HepG2 (cell line): ENCODE results near the gene IQGAP2. TPM values are rescaled to one million over a fixed set of nuclear protein-coding genes. Genes with fewer than 3 reads are reported as not detected.

Experiments used
- ATAC-seq: fragments of 200-7000 bp; cut with Tn5 transposase; 3 replicates; pipeline ENCODE4 v1.9.1; 2020; ENCODE audit warnings: mild to moderate bottlenecking, moderate library complexity
- BruUV-seq: library from RNA; stranded (reverse); fragments of 400-500 nt; replicated peaks from 2 replicates; lab custom pipeline; 2021; lab: Mats Ljungman, UMichigan
- CTCF ChIA-PET: fragments of 300-600 bp; formaldehyde crosslinking; extraction: SDS; loops from one replicate; lab custom pipeline; 2021; ENCODE audit warnings: low total read pairs, inconsistent platforms, low intra/inter-chr PET ratio; lab: Yijun Ruan, JAX
- POLR2A ChIA-PET: fragments of 350-600 bp; sonication (Branson Sonifier 250); formaldehyde crosslinking; loops from one replicate; lab custom pipeline; 2020; ENCODE audit warnings: antibody characterized with exemption, inconsistent platforms; lab: Yijun Ruan, JAX
- DNase-seq: peaks from one replicate; pipeline ENCODE4 v3.0.0-alpha.2; 2015; ENCODE audit warnings: low spot score
- FAIRE-seq: peaks from 3 replicates; lab custom pipeline; 2011; peaks lifted over from hg19 to GRCh38; lab: Jason Lieb, UNC
- H2AFZ ChIP-seq: one replicate; pipeline ENCODE4 v1.6.1; 2011; ENCODE audit warnings: low read length, inconsistent platforms
- H3K27ac ChIP-seq: fragments of 300-600 bp; 3 replicates; pipeline ENCODE4 v1.8.0; 2011; ENCODE audit warnings: mixed run types, mild to moderate bottlenecking, mixed read lengths, low read length, inconsistent platforms; ENCODE audit not compliant: insufficient read depth; ENCODE audit errors: extremely low read length
- H3K27me3 ChIP-seq, 2 experiments: fragments of 200-600 bp in 1 of 2; 2 replicates in 1 of 2; 3 replicates in 1 of 2; pipeline versions ENCODE4 v1.6.0 to v1.8.0; 2011; ENCODE audit warnings: low read length in 2 of 2, mild to moderate bottlenecking in 2 of 2, moderate library complexity in 2 of 2, inconsistent platforms in 1 of 2; ENCODE audit not compliant: insufficient read depth in 2 of 2, control insufficient read depth in 1 of 2
- H3K36me3 ChIP-seq, 2 experiments: fragments of 200-600 bp in 1 of 2; replicated peaks in 1 of 2; 2 replicates in 1 of 2; 3 replicates in 1 of 2; pipeline versions ENCODE4 v1.5.1 to v1.8.0; 2011; ENCODE audit warnings: low read length in 2 of 2, inconsistent platforms in 1 of 2; ENCODE audit not compliant: insufficient read depth in 2 of 2, control insufficient read depth in 1 of 2
- H3K4me1 ChIP-seq: 2 replicates; pipeline ENCODE4 v1.5.1; 2012; ENCODE audit warnings: low read length, inconsistent platforms; ENCODE audit not compliant: insufficient read depth
- H3K4me2 ChIP-seq: 2 replicates; pipeline ENCODE4 v1.6.0; 2011; ENCODE audit warnings: low read depth, low read length, inconsistent platforms
- H3K4me3 ChIP-seq, 3 experiments: fragments of 200-600 bp in 1 of 3; sonication (generic), shearing (Covaris generic) in 1 of 3; replicated peaks in 1 of 3; 2 replicates each; pipeline ENCODE4 v1.5.1; 2011 to 2016; ENCODE audit warnings: low read length in 3 of 3, inconsistent platforms in 2 of 3, low read depth in 2 of 3, mild to moderate bottlenecking in 2 of 3, control low read depth in 1 of 3, mixed read lengths in 1 of 3; ENCODE audit not compliant: insufficient read depth in 1 of 3
- H3K79me2 ChIP-seq: one replicate; pipeline ENCODE4 v1.6.1; 2011; ENCODE audit warnings: low read length, inconsistent platforms; ENCODE audit not compliant: insufficient read depth
- H3K9ac ChIP-seq: 2 replicates; pipeline ENCODE4 v1.6.0; 2011; ENCODE audit warnings: mild to moderate bottlenecking, low read depth, low read length, inconsistent platforms; ENCODE audit not compliant: insufficient read depth
- H3K9me3 ChIP-seq: 2 replicates; pipeline ENCODE4 v1.5.1; 2012; ENCODE audit warnings: mild to moderate bottlenecking, low read length
- H4K20me1 ChIP-seq: 2 replicates; pipeline ENCODE4 v1.6.0; 2011; ENCODE audit warnings: inconsistent platforms, mild to moderate bottlenecking, low read length, moderate library complexity; ENCODE audit not compliant: insufficient read depth
- ARNTL ChIP-seq: sonication (generic); formaldehyde crosslinking; IDR thresholded peaks from 2 replicates; pipeline ENCODE4 v1.4.0; 2020; ENCODE audit warnings: mild to moderate bottlenecking, missing genetic modification reagents
- CBX2 ChIP-seq, 2 experiments: fragments of 200-600 bp in 1 of 2; sonication (generic); formaldehyde crosslinking in 1 of 2; IDR thresholded peaks; 2 replicates each; pipeline versions ENCODE4 v1.7.0 to v1.8.1; 2018 to 2022; ENCODE audit warnings: low read depth in 2 of 2, low read length in 1 of 2, mild to moderate bottlenecking in 1 of 2, missing genetic modification reagents in 1 of 2
- ZNF609 ChIP-seq: sonication (generic); formaldehyde crosslinking; IDR thresholded peaks from 2 replicates; pipeline ENCODE4 v1.4.0; 2020; ENCODE audit warnings: mild to moderate bottlenecking, missing genetic modification reagents, borderline replicate concordance
- ZNF691 ChIP-seq: sonication (generic); formaldehyde crosslinking; IDR thresholded peaks from 2 replicates; pipeline ENCODE4 v1.4.0; 2020; ENCODE audit warnings: missing genetic modification reagents, low read depth, mild to moderate bottlenecking, borderline replicate concordance
- WGBS: methylation state at CpG from one replicate; pipeline ENCODE4 v1.1.6; 2017; ENCODE audit warnings: low lambda C conversion rate; 5-methylcytosine and 5-hydroxymethylcytosine counted together
- in situ Hi-C: cut with HindIII; loops from 2 replicates; pipeline ENCODE4 v1.10.0; 2017; ENCODE audit warnings: low pct_unique_long_range_greater_than_20kb; ENCODE audit not compliant: extremely low pct_ligation_motif_present
- intact Hi-C: fragments of 100-400 bp; cut with micrococcal nuclease; formaldehyde crosslinking; loops from one replicate; pipeline ENCODE4 v1.10.0; 2022; ENCODE audit not compliant: unreplicated experiment
- polyA plus RNA-seq, 8 experiments: library from polyadenylated mRNA; depleted of rRNA in 3 of 8; stranded (reverse) in 7 of 8; unstranded in 1 of 8; fragments of >200 nt; fragmentation: Illumina TruSeq in 4 of 8; extraction: Trizol in 4 of 8; gene quantifications; 2 replicates each; pipeline versions ENCODE4 v1.2.1 to v1.2.3, GENCODE V29; 2011 to 2016; ENCODE audit warnings: low read depth in 4 of 8, missing spikeins in 1 of 8, mixed read lengths in 1 of 8; ENCODE audit not compliant: insufficient read depth in 1 of 8
- total RNA-seq, 5 experiments: library from RNA; depleted of rRNA; stranded (reverse); fragments of >200 nt; fragmentation: Illumina TruSeq; extraction: Trizol; gene quantifications; 2 replicates each; pipeline ENCODE4 v1.2.3, GENCODE V29; 2016; ENCODE audit warnings: low read depth in 1 of 5
- TF ChIP-seq, protein P1 (sequence below): sonication (generic); formaldehyde crosslinking; IDR thresholded peaks from 2 replicates; pipeline ENCODE4 v1.4.0; 2020; ENCODE audit warnings: missing genetic modification reagents, mild to moderate bottlenecking, borderline replicate concordance

Gene IQGAP2
- total and polyA plus RNA-seq, 2 of the 13 experiments (the other 11 are each of a cell fraction or from before 2014, with no cell fraction given) = 35.2 to 83.3 TPM

GRCh38 chr5:76445830-76446229 lies 42.7 kb downstream of the IQGAP2 start:
- H4K20me1 ChIP-seq = no peaks in the 10 kb centered on the region
- H3K27ac ChIP-seq = no peak overlapping the region
- H3K9ac ChIP-seq = no peak overlapping the region
- H3K36me3 ChIP-seq = peaks cover 1 to 28% of the 10 kb centered on the region in 2 experiments; a peak in 4 of 5 replicates
- DNase-seq (no peak), FAIRE-seq (no peak), ATAC-seq (no peak)
- in situ Hi-C loops = no loop called here
- peaks cover 14% of the 10 kb centered on the region; the same call in 1 of the 2 replicates for H3K4me1 ChIP-seq
- H3K4me2 ChIP-seq = no peak overlapping the region
- H3K79me2 ChIP-seq = peaks cover 29% of the 10 kb centered on the region
- no peaks in the 10 kb centered on the region for H3K27me3 ChIP-seq
- intact Hi-C loops = no loop called here
- WGBS = 98% methylated on average over 5 of the region's 5 CpGs
- no peak overlapping the region for H3K4me3 ChIP-seq
- CTCF ChIA-PET = no interaction called here
- no peaks in the 10 kb centered on the region for H3K9me3 ChIP-seq
- no peak overlapping the region for H2AFZ ChIP-seq
- BruUV-seq = no TSS peak
- POLR2A ChIA-PET = no interaction called here
- TF ChIP-seq, protein P1, sequence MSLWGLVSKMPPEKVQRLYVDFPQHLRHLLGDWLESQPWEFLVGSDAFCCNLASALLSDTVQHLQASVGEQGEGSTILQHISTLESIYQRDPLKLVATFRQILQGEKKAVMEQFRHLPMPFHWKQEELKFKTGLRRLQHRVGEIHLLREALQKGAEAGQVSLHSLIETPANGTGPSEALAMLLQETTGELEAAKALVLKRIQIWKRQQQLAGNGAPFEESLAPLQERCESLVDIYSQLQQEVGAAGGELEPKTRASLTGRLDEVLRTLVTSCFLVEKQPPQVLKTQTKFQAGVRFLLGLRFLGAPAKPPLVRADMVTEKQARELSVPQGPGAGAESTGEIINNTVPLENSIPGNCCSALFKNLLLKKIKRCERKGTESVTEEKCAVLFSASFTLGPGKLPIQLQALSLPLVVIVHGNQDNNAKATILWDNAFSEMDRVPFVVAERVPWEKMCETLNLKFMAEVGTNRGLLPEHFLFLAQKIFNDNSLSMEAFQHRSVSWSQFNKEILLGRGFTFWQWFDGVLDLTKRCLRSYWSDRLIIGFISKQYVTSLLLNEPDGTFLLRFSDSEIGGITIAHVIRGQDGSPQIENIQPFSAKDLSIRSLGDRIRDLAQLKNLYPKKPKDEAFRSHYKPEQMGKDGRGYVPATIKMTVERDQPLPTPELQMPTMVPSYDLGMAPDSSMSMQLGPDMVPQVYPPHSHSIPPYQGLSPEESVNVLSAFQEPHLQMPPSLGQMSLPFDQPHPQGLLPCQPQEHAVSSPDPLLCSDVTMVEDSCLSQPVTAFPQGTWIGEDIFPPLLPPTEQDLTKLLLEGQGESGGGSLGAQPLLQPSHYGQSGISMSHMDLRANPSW (CRISPR knock-in tag) = no peak
- TF ChIP-seq ARNTL (CRISPR knock-in tag) = no peak
- TF ChIP-seq ZNF609 (CRISPR knock-in tag) = no peak
- no peak for TF ChIP-seq CBX2 (IDR thresholded peaks at IDR 0.05; ENCODE audit: low read depth, low read length)
- TF ChIP-seq CBX2 (CRISPR knock-in tag; IDR thresholded peaks at IDR 0.05; ENCODE audit: low read depth) = no peak
- no peak for TF ChIP-seq ZNF691 (CRISPR knock-in tag)
